Measurements from ENCODE around the gene NUDT22. TPM values are rescaled to one million over a fixed set of nuclear protein-coding genes. Genes with fewer than 3 reads are reported as not detected.
A peak's percentile ranks its signal among the peaks of the same experiment; 100 is the strongest.

The NUDT22 gene
- total and polyA plus RNA-seq, 2 of the 8 experiments (the other 6 are each of a cell fraction or from before 2014, with no cell fraction given), result 43.4 to 69.0 TPM

- no peak overlapping the region for H2BK12ac ChIP-seq (ENCODE audit: low read depth, low read length)
- FAIRE-seq (no peak), DNase-seq (ENCODE audit: low read depth in 1 of 2, low spot score in 2 of 2) (peak in 1 of 2 experiments; percentile 68)
- H3K36me3 ChIP-seq (ENCODE audit: control insufficient read depth in 2 of 4, insufficient read depth in 4 of 4, low read length in 3 of 4), result peaks cover 8 to 28% (median 17%) of the 10 kb centered on the region in 4 experiments
- H3K4me1 ChIP-seq (replicated peaks in 1 of 4; ENCODE audit: control insufficient read depth in 3 of 4, insufficient read depth in 4 of 4, low read length in 3 of 4), result peaks cover 0 to 40% (median 34%) of the 10 kb centered on the region in 4 experiments; a peak in 6 of 7 replicates
- H4K8ac ChIP-seq (ENCODE audit: extremely low read depth, insufficient read depth, low read length), result no peak overlapping the region
- H3K27me3 ChIP-seq (replicated peaks in 1 of 4; ENCODE audit: control insufficient read depth in 3 of 4, extremely low read depth in 1 of 4, insufficient read depth in 3 of 4, low read length in 3 of 4), result no peaks in the 10 kb centered on the region
- 0 out of 2 replicates have a peak overlapping the region, but pooled peaks have one; percentile 22 for H3K27ac ChIP-seq (ENCODE audit: low read depth, low read length)
- peak overlapping the region; percentile 9 for H3K56ac ChIP-seq (replicated peaks; ENCODE audit: insufficient read length, low read depth, low read length)
- peak overlapping the region; percentile 27 for H4K5ac ChIP-seq (ENCODE audit: insufficient read length, low read depth, low read length)
- peaks cover 0 to 23% of the 10 kb centered on the region in 2 experiments; a peak in 1 of 4 replicates for H3K79me2 ChIP-seq (ENCODE audit: control insufficient read depth in 1 of 2, insufficient read depth in 2 of 2, low read length in 2 of 2)
- H3K9me3 ChIP-seq (ENCODE audit: insufficient read depth in 2 of 2, low read depth in 1 of 2, low read length in 1 of 2), result no peaks in the 10 kb centered on the region
- peak overlapping the region; percentile 73 to 88 for H3K4me2 ChIP-seq (ENCODE audit: insufficient read depth in 1 of 2, low read depth in 2 of 2, low read length in 2 of 2)
- no peak overlapping the region for H2BK20ac ChIP-seq (ENCODE audit: low read length)
- no peak overlapping the region for H3K23ac ChIP-seq (ENCODE audit: insufficient read length)
- 5% methylated on average over 16 of the region's 23 CpGs; no CpG with 5 or more reads in 1 of the 2 experiments for whole genome bisulfite sequencing, 2 experiments (ENCODE audit: extremely low coverage in 1 of 2, insufficient coverage in 1 of 2, insufficient read length in 1 of 2, insufficient replicate concordance in 2 of 2, low coverage in 1 of 2, low lambda C conversion rate in 2 of 2, missing lambda C conversion rate in 1 of 2)
- H3K18ac ChIP-seq (ENCODE audit: extremely low read depth, low read length), result peak overlapping the region; percentile 99
- no peak overlapping the region; the same call in 1 of the 2 replicates for H2BK5ac ChIP-seq (ENCODE audit: low read depth, low read length)
- peaks cover 6 to 17% of the 10 kb centered on the region in 2 experiments for H4K20me1 ChIP-seq (replicated peaks in 1 of 2; ENCODE audit: control insufficient read depth in 1 of 2, insufficient read depth in 2 of 2, low read length in 2 of 2)
- ChIA-PET CTCF (ENCODE audit: partially characterized antibody) (interaction anchor here (0.6 to 10.0 kb wide), 18 partner anchors 14 to 1660 kb away, joined by 3 to 102 read pairs (median 6); partner anchors contain the start of genes CATSPERZ, FERMT3, NUDT22 and TRPT1), POLR2A (ENCODE audit: partially characterized antibody) (interaction anchor here (0.9 to 13.1 kb wide), 13 partner anchors 10 to 1411 kb away, joined by 3 to 352 read pairs (median 9); partner anchors contain the start of genes DNAJC4, ESRRA, FKBP2 and NUDT22)
- H4K91ac ChIP-seq (replicated peaks; ENCODE audit: insufficient read length, low read length), result peak overlapping the region; percentile 31
- no peak overlapping the region for H2BK15ac ChIP-seq (ENCODE audit: low read length)
- no peak overlapping the region for H2AK5ac ChIP-seq (ENCODE audit: low read depth, low read length)
- peaks cover 2% of the 10 kb centered on the region; the same call in 1 of the 2 replicates for H3K79me1 ChIP-seq (ENCODE audit: low read depth, low read length)
- H3K14ac ChIP-seq (ENCODE audit: insufficient read length), result no peak overlapping the region
- peaks cover 10% of the 10 kb centered on the region; the same call in 1 of the 2 replicates for H3K23me2 ChIP-seq (ENCODE audit: low read depth, low read length)
- no peak overlapping the region for H3K4ac ChIP-seq (replicated peaks; ENCODE audit: insufficient read length, low read depth, low read length)
- H2AFZ ChIP-seq (ENCODE audit: low read length), result no peak overlapping the region
- H2BK120ac ChIP-seq (replicated peaks; ENCODE audit: low read depth, low read length), result no peak overlapping the region
- H3K4me3 ChIP-seq (ENCODE audit: extremely low read depth in 1 of 4, insufficient read depth in 2 of 4, low read depth in 3 of 4, low read length in 4 of 4), result peak overlapping the region; percentile 73 to 86 (median 76)
- peak overlapping the region; percentile 54 to 62 (median 60); a peak in 6 of 7 replicates for H3K9ac ChIP-seq (replicated peaks in 1 of 4; ENCODE audit: extremely low read depth in 1 of 4, low read depth in 3 of 4, low read length in 3 of 4)
- peak in 1 of 3 experiments; percentile 36; a peak in 1 of 4 replicates for TF ChIP-seq CTCF (IDR thresholded peaks at IDR 0.05; ENCODE audit: control extremely low read depth in 1 of 3, insufficient read depth in 1 of 3, low read depth in 1 of 3, low read length in 3 of 3)
- TF ChIP-seq EP300 (IDR thresholded peaks at IDR 0.05; ENCODE audit: borderline replicate concordance in 1 of 2, low read depth in 2 of 2, low read length in 2 of 2), result no peak; a peak in 1 of 3 replicates
- TF ChIP-seq GABPA (IDR thresholded peaks at IDR 0.05; ENCODE audit: borderline replicate concordance, insufficient read depth, low read length), result no peak
- TF ChIP-seq CHD1 (IDR thresholded peaks at IDR 0.05; ENCODE audit: low read depth, low read length), result no peak
- no peak for TF ChIP-seq MAX (IDR thresholded peaks at IDR 0.05)
- TF ChIP-seq MAFK (IDR thresholded peaks at IDR 0.05; ENCODE audit: low read depth, low read length), result no peak
These were observed 26.2 kb downstream of the NUDT22 start for GRCh38 chr11:64252003-64252872.

Data from H1 (cell line).